Measurements from ENCODE around the gene ISLR. TPM values are rescaled to one million over a fixed set of nuclear protein-coding genes. Genes with fewer than 3 reads are reported as not detected.

ISLR gene
- total RNA-seq, 2 donors from 2014 or later: 36.5 to 70.7 TPM

- no peaks in the 10 kb centered on the region for H3K4me1 ChIP-seq (replicated peaks)
- H3K27me3 ChIP-seq (replicated peaks; ENCODE audit: insufficient read depth): peaks cover 3% of the 10 kb centered on the region
- no peak overlapping the region for H3K27ac ChIP-seq
- TF ChIP-seq POLR2A (IDR thresholded peaks at IDR 0.05): no peak
- no peak for TF ChIP-seq POLR2AphosphoS5 (IDR thresholded peaks at IDR 0.05)
- TF ChIP-seq CTCF (IDR thresholded peaks at IDR 0.05): no peak
- no peaks in the 10 kb centered on the region for H3K36me3 ChIP-seq
- DNase-seq (ENCODE audit: low spot score): no peak
- no peaks in the 10 kb centered on the region for H3K9me3 ChIP-seq
- intact Hi-C loops (cut with DNase I): no loop called here
- WGBS: 79% methylated on average over 16 of the region's 16 CpGs
- H3K4me3 ChIP-seq: no peak overlapping the region
Observed at GRCh38 chr15:74217907-74218885, 44.7 kb downstream of the ISLR start.

GRCh38 chr15:74220475-74221248 lies 47.2 kb downstream of the ISLR start:
- no peak for DNase-seq (ENCODE audit: low spot score)
- Histone ChIP-seq H3K4me1 (replicated peaks) (no peaks in the 10 kb centered on the region), H3K9me3 (no peaks in the 10 kb centered on the region), H3K36me3 (no peaks in the 10 kb centered on the region), H3K27ac (no peak overlapping the region), H3K27me3 (replicated peaks; ENCODE audit: insufficient read depth) (peaks cover 3% of the 10 kb centered on the region), H3K4me3 (no peak overlapping the region)
- no peak for TF ChIP-seq POLR2AphosphoS5 (IDR thresholded peaks at IDR 0.05)
- no peak for TF ChIP-seq CTCF (IDR thresholded peaks at IDR 0.05)
- TF ChIP-seq POLR2A (IDR thresholded peaks at IDR 0.05): no peak
- 67% methylated on average over 11 of the region's 11 CpGs for WGBS
- intact Hi-C loops (cut with DNase I): no loop called here

GRCh38 chr15:74221399-74222239 lies 48.1 kb downstream of the ISLR start:
- Histone ChIP-seq H3K27ac (no peak overlapping the region), H3K9me3 (no peaks in the 10 kb centered on the region), H3K4me3 (no peak overlapping the region), H3K27me3 (replicated peaks; ENCODE audit: insufficient read depth) (peaks cover 3% of the 10 kb centered on the region), H3K36me3 (no peaks in the 10 kb centered on the region), H3K4me1 (replicated peaks) (no peaks in the 10 kb centered on the region)
- TF ChIP-seq POLR2AphosphoS5 (IDR thresholded peaks at IDR 0.05): no peak
- TF ChIP-seq CTCF (IDR thresholded peaks at IDR 0.05): no peak
- TF ChIP-seq POLR2A (IDR thresholded peaks at IDR 0.05): no peak
- intact Hi-C loops (cut with DNase I): no loop called here
- WGBS: 48% methylated on average over 12 of the region's 12 CpGs
- DNase-seq (ENCODE audit: low spot score): no peak

GRCh38 chr15:74222240-74223119 lies 49.0 kb downstream of the ISLR start:
- Histone ChIP-seq H3K27me3 (replicated peaks; ENCODE audit: insufficient read depth) (no peaks in the 10 kb centered on the region), H3K9me3 (no peaks in the 10 kb centered on the region), H3K27ac (no peak overlapping the region), H3K4me3 (no peak overlapping the region), H3K4me1 (replicated peaks) (no peaks in the 10 kb centered on the region), H3K36me3 (no peaks in the 10 kb centered on the region)
- 33% methylated on average over 25 of the region's 25 CpGs for WGBS
- intact Hi-C loops (cut with DNase I): no loop called here
- no peak for DNase-seq (ENCODE audit: low spot score)
- TF ChIP-seq POLR2A (IDR thresholded peaks at IDR 0.05) (no peak), CTCF (IDR thresholded peaks at IDR 0.05) (no peak), POLR2AphosphoS5 (IDR thresholded peaks at IDR 0.05) (no peak)
